A549 (cell line): Measurements from ENCODE around the gene SERPINB2.

Experiments used
- BHLHE40 ChIP-seq: IDR thresholded peaks from 2 replicates; pipeline ENCODE4 v1.6.1; 2012; ENCODE audit warnings: low read depth, low read length, inconsistent platforms
- CHD2 ChIP-seq: fragments of 150-350 bp; IDR thresholded peaks from 2 replicates; pipeline ENCODE4 v1.6.1; 2014; ENCODE audit warnings: low read length; ENCODE audit not compliant: partially characterized antibody
- EHMT2 ChIP-seq: fragments of 200-600 bp; sonication (generic); IDR thresholded peaks from 2 replicates; pipeline ENCODE4 v1.6.1; 2016; ENCODE audit warnings: antibody characterized with exemption, low read depth, mild to moderate bottlenecking, moderate library complexity
- EP300 ChIP-seq, 2 experiments: fragments of >200 bp; sonication (Bioruptor Twin); formaldehyde crosslinking; IDR thresholded peaks; 2 replicates in 1 of 2; 3 replicates in 1 of 2; pipeline ENCODE4 v1.6.1; 2016 to 2017
- ESRRA ChIP-seq: fragments of 150-350 bp; IDR thresholded peaks from 2 replicates; pipeline ENCODE4 v1.6.1; 2014; ENCODE audit warnings: mild to moderate bottlenecking, low read length, borderline replicate concordance
- HOXB13 ChIP-seq: fragments of 250-450 bp; sonication (Bioruptor Pico); IDR thresholded peaks from 2 replicates; pipeline ENCODE4 v1.5.0; 2020; ENCODE audit warnings: low read depth, mild to moderate bottlenecking, moderate library complexity
- POLR2A ChIP-seq: IDR thresholded peaks from 2 replicates; pipeline ENCODE4 v1.6.1; 2012; ENCODE audit warnings: mild to moderate bottlenecking, low read length
- POLR2AphosphoS2 ChIP-seq: conservative IDR thresholded peaks from 2 replicates; pipeline ENCODE4 v1.6.1; 2012; ENCODE audit warnings: low read length, improper control_type of control experiment, inconsistent platforms
- TF ChIP-seq, protein P1 (sequence below): fragments of >200 bp; sonication (Bioruptor Twin); formaldehyde crosslinking; IDR thresholded peaks from 3 replicates; pipeline ENCODE4 v1.5.1; 2016

GRCh38 chr18:63867368-63868125, 20.0 kb upstream of the SERPINB2 start:
- TF ChIP-seq, protein P1, sequence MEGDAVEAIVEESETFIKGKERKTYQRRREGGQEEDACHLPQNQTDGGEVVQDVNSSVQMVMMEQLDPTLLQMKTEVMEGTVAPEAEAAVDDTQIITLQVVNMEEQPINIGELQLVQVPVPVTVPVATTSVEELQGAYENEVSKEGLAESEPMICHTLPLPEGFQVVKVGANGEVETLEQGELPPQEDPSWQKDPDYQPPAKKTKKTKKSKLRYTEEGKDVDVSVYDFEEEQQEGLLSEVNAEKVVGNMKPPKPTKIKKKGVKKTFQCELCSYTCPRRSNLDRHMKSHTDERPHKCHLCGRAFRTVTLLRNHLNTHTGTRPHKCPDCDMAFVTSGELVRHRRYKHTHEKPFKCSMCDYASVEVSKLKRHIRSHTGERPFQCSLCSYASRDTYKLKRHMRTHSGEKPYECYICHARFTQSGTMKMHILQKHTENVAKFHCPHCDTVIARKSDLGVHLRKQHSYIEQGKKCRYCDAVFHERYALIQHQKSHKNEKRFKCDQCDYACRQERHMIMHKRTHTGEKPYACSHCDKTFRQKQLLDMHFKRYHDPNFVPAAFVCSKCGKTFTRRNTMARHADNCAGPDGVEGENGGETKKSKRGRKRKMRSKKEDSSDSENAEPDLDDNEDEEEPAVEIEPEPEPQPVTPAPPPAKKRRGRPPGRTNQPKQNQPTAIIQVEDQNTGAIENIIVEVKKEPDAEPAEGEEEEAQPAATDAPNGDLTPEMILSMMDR, result no peak
- no peak for TF ChIP-seq ESRRA
- TF ChIP-seq BHLHE40, result no peak
- TF ChIP-seq POLR2A, result no peak
- no peak for TF ChIP-seq CHD2
- no peak for TF ChIP-seq HOXB13 (CRISPR knock-in tag)
- no peak for TF ChIP-seq POLR2AphosphoS2
- no peak for TF ChIP-seq EHMT2
- TF ChIP-seq EP300 (IDR thresholded peaks at IDR 0.05), result no peak
